CMK (cell line): ENCODE results near the gene RSPH10B2.
"Not testable (repeated sequence)": the region's sequence is repeated elsewhere in the genome, so short reads cannot be mapped to it uniquely, and the experiment has no call there.

Experiments used
- DNase-seq: peaks from one replicate; pipeline ENCODE4 v3.0.0-alpha.2; 2010; ENCODE audit warnings: low read depth

RSPH10B2 gene

DNA sequence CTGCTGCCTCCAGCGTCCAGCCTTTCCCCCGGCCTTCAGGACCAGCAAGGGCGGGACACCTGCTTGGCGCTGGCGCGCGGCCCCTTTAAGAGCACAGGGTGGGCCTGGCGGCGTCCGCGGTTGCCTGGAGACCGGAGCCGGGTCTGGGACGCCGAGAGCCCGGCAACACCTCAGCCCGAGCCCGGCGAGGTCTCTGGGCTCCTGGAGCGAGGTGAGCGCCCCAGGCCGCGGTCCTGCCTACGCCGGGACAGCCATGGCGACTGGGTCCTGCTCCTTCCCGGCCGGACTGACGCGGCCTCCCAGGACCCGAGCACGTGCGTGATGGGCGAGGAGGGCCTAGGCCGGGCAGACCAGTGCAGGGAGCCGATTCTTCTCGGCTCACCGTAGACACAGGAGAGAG, at the start of gene RSPH10B2:
RSPH10B2 (plus strand) TSS at position 140 of the 400 bp plus-strand sequence. CDS start 3,575 bp downstream, outside the sequence.
- not testable (repeated sequence) for DNase-seq

DNA sequence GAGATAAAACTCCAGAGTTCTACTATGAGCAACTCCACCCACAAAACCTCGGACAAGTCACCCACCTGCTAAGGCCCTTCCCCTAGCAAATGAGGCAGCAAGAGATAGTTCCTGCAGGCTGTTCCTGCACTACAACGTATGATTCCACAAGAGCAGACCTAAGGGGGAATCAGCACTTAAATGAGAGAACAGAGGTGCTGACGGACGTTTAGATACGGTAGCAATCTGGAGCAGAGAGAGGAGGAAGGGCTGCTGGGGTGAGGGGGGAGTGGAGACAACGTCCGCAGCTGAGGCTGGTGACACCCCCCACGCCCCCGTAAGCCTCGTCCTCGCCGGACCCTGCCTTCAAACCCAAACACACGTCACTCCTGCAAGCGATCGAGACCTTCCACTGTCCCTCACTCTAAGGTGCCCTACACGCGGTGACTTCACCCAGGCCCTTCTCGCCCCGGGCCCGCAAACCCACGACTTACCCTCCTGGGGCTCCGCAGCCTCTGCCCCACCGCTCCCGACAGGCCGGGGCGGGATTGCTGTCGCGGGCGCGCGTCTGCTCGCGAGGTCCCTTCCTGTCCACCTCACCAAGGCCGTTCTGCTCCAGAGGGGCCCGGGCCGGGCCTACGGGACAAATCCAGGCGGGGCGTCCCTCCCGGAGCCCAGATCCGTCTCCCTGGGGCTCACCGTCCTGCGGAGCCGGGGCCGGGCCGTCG, 47.8 kb upstream of the RSPH10B2 start:
- DNase-seq: no peak

DNA sequence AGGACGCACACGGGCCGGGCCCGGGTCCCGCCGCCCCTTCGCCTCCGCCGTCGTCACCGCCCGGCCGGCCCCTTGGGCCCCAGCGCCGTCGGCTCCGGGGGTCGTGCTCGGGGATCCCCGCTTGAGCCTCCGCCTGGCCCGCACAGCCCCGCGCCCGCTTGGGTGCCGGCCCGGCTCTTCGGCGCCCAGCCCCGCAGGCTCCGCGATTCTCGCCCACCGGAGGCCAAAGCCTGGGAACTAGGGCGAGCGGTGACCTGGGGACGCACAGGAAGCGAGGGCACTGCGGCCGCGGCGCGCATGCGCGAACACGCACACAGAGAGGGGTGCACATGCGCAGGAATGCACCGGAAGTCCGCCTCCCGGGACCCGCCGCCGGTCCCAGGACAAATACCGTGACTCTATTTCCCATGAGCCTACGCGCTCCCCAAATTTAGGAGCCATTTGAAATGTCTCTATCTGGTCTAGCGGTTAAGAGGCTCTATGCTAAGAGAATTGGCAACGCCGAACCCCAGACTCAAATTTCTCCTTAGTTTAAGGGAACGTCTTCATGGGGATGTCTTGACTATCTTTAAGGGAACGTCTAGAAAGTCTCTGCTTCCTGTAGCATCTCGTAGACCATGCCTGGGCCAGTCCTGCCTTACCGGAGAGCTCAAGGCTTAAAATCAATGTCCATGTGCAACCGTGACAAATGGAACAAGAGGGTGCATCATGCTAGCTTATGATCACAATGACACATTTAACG, 47.1 kb upstream of the RSPH10B2 start, which contains the start of gene ZNF12:
ZNF12 (minus strand) TSS at position 282 of the 742 bp plus-strand sequence. CDS start 1,774 bp downstream, outside the sequence.
- peak; percentile 86 for DNase-seq

- DNase-seq: no peak
Observed at GRCh38 chr7:6708304-6708703, 45.6 kb upstream of the RSPH10B2 start.

DNA sequence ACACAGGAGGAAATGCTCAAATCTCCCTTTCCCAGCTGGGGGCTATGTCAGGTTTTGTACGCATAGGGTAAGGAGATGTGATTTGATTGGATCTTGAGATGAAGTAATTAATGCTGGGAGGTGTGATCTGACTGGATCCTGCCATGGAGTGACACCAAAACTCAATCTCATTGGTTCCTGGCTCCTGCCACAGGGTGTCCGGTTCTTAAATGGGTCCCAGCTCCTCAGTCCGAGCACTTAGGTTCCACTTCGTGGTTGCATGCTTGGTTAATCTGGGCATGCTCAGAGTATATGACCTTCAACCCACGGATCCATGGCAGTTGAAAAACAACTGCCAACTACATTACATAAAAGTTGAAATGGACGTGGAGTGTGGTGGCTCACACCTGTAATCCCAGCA, 44.1 kb upstream of the RSPH10B2 start:
- no peak for DNase-seq

GRCh38 chr7:6714360-6714759, 39.5 kb upstream of the RSPH10B2 start:
- DNase-seq: no peak

DNA sequence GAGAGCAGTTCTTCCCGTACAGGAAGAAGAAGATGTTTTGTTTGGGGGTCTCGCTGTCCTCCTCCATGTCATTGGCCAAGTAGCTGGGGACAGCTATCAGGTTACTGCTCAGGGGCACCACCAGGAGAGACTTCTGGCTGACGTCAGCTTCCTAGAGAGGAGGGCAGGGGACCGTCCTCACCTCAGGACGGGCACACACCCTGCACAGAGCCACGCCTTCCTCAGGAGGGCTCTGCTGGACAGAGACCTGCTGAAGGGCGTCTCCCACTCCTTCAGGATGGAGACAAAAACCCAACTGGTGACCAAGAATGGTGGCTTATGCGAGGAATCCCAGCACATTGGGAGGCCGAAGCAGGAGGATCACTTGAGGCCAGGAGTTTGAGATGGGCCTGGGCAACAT, 38.0 kb upstream of the RSPH10B2 start:
- not testable (repeated sequence) for DNase-seq

DNA sequence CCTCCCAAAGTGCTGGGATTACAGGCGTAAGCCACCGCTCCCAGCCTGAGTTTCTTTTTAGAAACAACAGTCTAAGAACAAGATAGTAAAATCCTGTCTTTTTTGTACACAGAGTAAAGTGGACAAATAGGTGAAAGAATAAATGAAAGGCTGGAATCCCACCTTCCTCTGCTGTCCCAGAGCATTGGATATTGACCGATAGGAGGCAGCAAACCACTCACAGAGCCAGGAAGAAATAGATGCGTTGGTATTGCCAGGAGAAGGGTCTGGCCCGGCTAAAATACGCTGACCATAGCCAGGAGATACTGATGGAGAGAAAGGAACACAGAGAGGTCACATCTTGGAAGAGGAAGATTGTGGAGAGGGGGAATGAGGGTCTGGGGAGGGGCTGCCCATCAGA, 35.8 kb upstream of the RSPH10B2 start:
- DNase-seq: no peak

DNA sequence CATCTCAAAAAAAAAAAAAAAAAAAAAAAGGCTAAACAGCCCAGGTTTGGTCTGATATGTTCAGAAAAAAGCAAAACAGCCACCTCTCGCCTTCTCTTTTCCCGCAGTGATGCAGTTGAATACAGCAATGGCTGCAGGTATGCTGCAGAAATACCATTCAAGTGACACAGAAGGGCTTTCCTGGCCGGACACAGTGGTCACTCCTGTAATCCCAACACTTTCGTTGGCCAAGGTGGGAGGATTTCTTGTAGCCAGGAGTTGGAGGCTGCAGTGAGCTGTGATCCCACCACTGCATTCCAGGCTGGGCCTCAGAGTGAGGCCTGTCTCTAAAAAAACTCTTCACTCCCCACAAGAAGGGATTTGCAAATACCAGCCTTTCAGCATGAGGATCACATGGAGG, 29.6 kb upstream of the RSPH10B2 start:
- not testable (repeated sequence) for DNase-seq

- DNase-seq: no peak
Observed at GRCh38 chr7:6725003-6725402, 28.9 kb upstream of the RSPH10B2 start.

DNA sequence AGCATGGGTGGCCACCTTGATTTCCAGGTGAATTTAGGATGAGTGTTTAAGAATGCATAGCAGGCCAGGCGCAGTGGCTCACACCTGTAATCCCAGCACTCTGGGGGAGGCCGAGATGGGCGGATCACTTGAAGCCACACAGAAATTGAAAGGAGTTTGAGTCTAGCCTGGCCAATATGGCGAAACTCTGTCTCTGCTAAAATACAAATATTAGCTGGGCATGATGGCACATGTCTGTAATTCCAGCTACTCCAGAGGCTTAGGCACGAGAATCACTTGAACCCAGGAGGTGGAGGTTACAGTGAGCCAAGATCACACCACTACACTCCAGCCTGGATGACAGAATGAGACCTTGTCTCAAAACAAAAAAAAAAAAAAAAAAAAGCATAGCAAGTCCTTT, 27.6 kb upstream of the RSPH10B2 start:
- DNase-seq: not testable (repeated sequence)

DNA sequence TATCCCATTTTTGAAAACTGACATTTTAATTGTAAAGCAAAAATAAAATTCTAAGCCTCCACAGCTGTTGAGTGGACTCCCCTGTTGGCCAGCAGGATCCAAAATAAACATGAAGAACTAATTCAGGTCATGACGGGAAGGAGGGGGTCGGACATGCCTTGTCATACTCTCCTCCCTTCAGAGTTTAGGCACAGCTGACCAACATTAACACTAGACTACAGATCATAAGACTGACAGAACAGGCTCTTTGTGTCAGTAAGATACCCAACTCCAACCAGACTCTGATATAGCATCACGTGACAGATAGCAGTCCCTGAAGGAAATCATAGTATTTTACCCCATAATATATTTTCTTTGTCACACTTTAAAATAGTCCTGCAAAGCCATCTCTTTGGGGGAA, 26.2 kb upstream of the RSPH10B2 start:
- DNase-seq: no peak

- DNase-seq: not testable (repeated sequence)
Observed at GRCh38 chr7:6728893-6729491, 24.9 kb upstream of the RSPH10B2 start.

GRCh38 chr7:6729492-6730342, 24.2 kb upstream of the RSPH10B2 start:
- peak; percentile 83 for DNase-seq

- no peak for DNase-seq
Observed at GRCh38 chr7:6730343-6730633, 23.6 kb upstream of the RSPH10B2 start.

DNA sequence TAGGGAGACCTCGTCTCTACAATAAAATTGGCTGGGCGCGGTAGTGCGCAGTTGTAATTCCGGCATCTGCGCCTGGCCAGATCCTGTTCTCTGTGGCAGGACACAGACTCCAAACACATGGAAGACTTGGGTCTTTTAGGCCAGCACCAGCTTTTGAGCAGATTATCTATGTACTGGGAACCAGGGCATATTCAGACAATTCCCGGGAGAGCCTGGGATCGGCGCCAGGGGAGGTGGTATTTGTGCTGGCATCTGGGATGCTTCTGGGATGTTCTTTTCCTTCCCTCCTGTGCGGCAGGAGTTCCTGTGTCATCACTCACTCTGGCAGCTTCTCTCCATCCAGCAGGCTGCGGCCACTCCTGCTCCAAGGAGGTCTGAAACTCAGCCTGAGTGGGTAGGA, 15.5 kb upstream of the RSPH10B2 start:
- DNase-seq: not testable (repeated sequence)

DNA sequence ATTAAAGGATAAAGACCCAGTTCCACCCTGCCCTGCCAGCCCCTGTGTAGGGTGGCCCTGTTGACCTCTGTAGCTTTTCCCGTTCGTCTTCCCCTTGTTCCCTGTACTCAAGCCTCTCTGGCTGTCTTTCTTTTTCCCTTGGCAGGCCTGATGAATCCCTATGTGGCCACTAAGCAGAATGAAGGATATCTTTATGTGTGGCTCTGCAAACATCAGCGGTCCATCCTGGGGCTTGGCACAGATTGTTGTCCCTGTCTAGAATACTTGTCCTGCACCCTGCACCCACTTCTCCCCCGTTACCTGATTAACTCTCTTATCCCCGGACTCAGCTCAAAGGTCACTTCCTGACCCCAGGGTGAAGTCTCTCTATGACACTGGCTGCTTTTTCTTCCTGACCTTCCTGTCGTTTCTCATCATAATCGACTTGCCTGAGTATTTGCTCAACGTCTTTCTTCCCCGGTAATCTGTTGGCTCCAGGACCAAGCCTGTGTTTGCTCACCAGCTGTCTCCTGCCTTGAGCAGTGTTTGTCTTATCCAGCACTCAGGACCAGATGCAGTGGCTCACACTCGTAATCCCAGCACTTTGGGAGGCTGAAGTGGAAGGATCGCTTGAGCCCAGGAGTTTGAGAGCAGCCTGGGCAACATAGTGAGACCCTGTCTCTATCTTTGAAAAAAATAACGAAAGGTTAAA, 9.3 kb upstream of the RSPH10B2 start:
- DNase-seq: not testable (repeated sequence)

- DNase-seq: not testable (repeated sequence)
Observed at GRCh38 chr7:6749335-6749734, 4.6 kb upstream of the RSPH10B2 start.

GRCh38 chr7:6750173-6750572, 3.7 kb upstream of the RSPH10B2 start:
- DNase-seq: not testable (repeated sequence)

- not testable (repeated sequence) for DNase-seq
Observed at GRCh38 chr7:6761186-6761585, 7.3 kb downstream of the RSPH10B2 start.

GRCh38 chr7:6781581-6781980, 27.7 kb downstream of the RSPH10B2 start:
- not testable (repeated sequence) for DNase-seq
